GM19397 (cell line): ENCODE measurements around the gene IMMP2L.

Experiments used
- ATAC-seq: cut with Tn5 transposase; IDR thresholded peaks from one replicate; pipeline ENCODE4 v1.9.1; 2021; ENCODE audit warnings: mild to moderate bottlenecking, moderate library complexity; ENCODE audit not compliant: unreplicated experiment

IMMP2L gene

DNA sequence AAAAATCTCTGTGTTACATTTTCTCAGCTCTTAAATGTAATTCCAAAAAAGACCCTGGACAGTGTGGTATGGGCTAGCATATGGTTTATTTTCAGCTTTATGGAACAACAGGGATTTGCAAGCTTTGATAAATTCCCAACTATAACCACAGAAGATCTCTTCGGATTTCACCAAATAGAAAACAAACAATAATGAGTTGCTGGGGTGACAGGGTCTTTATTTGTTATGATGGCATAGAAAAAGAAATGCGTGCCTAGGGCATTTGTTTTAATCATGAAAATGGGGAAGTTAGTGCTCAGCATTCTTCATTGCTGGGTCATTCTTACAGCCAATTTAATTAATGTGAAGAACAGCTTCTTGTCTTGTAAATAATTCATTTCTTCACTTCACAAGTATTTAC lies 332.4 kb downstream of the IMMP2L start:
- no peak for ATAC-seq

DNA sequence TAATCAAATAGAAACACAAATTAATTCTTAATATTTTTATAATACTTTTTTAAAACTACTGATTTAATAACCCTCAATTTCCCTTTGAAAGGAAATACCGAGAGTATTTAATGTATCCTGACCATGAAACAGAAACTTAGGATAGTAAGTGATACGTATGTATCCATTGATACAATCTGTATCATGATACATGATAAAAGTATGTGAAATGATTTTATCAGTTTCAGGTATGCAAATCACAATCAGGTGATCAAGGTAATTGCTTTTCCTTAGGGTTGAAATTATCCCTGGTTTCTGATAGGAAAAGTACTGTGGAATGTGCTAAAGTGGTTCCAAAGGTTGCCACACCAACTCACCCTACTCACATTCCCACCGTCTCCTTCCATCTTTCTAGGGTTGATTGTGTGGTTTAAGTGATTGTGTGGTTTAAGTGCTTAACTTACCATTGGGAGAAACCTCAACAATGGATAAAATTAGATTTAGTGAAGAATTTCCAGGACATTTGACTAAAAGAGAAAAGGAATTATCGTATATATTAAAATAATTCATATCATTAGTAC lies 333.0 kb downstream of the IMMP2L start:
- ATAC-seq, result no peak

- ATAC-seq, result no peak
Observed at GRCh38 chr7:111228437-111228836, 333.9 kb downstream of the IMMP2L start.

DNA sequence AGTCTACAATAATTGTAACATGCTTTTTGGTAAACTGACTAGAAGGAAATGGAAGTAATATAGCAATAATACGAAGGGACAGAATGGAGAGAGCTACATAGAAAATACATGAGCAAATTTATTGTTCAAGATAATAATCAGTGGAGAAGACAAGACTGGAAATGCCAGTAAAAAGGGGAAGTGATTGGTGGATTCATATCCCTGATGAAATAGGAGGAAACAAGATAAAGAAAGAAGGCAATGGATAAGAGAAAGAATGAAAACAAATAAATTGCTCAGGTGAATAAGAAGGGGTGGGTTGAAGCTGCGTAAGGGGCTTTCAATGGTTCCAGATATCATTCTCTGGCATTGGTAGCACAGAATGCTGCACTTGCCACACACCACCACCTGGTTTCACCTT lies 335.5 kb downstream of the IMMP2L start:
- ATAC-seq, result no peak

GRCh38 chr7:111224354-111225231 lies 337.7 kb downstream of the IMMP2L start:
- ATAC-seq, result no peak

DNA sequence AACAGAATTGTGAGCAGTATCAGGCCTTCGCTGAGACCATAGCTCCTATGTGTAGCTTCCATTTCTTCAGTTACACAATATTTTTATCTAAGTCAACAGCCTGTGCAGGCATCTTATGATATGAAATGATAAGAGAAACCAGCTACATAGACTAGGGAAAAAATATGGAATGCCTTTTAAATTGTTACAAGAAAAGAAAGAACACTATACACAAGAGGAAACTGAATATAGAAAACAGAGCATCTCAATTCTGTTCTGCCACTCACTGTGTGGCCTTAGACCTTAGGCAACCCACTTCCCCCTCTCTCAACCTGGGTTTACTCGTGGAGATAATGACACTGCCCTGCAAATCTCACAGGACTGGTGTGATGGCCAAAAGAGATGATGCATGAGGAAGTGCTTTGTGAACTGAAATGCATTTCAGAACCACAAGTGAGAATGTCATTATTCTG lies 338.5 kb downstream of the IMMP2L start:
- ATAC-seq, result peak; percentile 52

GRCh38 chr7:111215550-111215949 lies 346.7 kb downstream of the IMMP2L start:
- ATAC-seq, result no peak

DNA sequence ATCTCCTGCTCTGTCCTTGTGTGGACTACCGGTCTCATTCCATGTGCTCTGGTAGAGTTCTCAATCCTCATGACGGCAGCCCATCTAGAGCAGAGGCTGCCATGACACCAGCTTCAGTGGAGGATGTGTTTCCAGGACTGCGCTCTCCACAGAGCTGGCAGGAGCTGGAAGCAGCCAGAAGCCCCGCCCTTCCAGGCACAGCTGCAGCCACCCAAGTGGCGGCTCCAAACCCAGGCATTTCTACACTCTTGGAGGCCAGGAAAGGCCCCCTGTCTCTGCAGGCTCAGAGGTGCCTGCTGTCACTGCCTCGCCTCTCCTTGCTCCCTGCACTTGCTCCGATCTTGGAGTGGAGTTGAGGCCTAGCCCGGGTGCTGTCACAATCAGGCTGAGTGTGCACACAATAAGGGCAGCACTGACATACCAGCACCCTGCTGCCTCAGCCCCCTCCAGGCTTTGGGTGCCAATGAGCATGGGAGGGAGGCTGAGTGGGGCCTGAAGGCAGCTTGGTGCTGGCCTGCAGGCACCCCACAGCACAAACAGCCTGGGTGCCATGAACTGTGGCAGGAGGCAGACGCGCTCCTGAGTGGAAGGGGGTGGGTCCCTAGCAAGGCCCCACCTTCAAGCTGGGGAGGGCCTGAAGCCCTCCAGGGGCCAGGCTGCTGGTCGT lies 349.3 kb downstream of the IMMP2L start:
- no peak for ATAC-seq

GRCh38 chr7:111210996-111211395 lies 351.3 kb downstream of the IMMP2L start:
- no peak for ATAC-seq

DNA sequence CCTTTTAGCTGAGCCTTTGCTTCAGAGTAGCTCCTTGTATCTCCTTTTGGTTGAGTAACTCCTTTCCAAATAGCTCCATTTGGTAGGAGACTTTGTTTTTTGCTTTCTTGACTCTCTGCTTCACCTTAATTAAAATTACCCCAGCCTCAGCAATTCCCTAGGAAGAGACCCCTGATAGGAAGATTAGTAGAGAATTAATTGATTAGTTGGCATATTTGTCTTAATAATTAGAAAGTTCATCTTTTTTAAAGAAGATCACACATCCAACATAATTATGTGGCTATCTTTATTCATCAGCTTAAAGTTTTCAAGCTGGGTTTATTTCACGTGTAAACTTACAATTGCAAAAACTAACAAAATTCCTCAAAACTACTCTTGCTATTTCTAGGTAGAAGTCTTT lies 352.2 kb downstream of the IMMP2L start:
- ATAC-seq, result no peak

- no peak for ATAC-seq
Observed at GRCh38 chr7:111205251-111205650, 357.0 kb downstream of the IMMP2L start.

- no peak for ATAC-seq
Observed at GRCh38 chr7:111202321-111202720, 360.0 kb downstream of the IMMP2L start.

GRCh38 chr7:111199643-111200042 lies 362.6 kb downstream of the IMMP2L start:
- no peak for ATAC-seq

- no peak for ATAC-seq
Observed at GRCh38 chr7:111198255-111198654, 364.0 kb downstream of the IMMP2L start.

DNA sequence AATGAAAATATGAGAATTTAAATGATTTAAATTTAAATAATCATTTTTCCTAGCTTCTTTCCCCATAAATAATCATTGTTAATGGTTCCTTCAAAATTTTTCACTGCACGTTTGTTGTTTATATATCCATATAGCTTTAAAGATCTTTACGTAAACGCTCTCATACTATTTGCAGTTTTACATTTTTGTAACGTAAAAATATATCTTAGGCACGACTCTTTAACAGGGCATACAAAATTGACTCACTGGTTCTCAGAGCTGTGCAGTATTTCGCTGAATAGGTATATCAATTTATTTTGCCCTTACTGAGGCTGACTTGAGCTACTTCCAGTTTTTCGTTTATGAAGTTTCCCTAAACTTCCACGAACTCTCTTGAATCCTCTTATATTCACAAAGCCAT lies 365.6 kb downstream of the IMMP2L start:
- no peak for ATAC-seq

- ATAC-seq, result no peak
Observed at GRCh38 chr7:111192614-111193413, 369.5 kb downstream of the IMMP2L start.

- no peak for ATAC-seq
Observed at GRCh38 chr7:111190804-111191203, 371.5 kb downstream of the IMMP2L start.

- no peak for ATAC-seq
Observed at GRCh38 chr7:111184987-111185386, 377.3 kb downstream of the IMMP2L start.

- no peak for ATAC-seq
Observed at GRCh38 chr7:111183321-111183720, 379.0 kb downstream of the IMMP2L start.

- ATAC-seq, result no peak
Observed at GRCh38 chr7:111180338-111180737, 382.0 kb downstream of the IMMP2L start.

DNA sequence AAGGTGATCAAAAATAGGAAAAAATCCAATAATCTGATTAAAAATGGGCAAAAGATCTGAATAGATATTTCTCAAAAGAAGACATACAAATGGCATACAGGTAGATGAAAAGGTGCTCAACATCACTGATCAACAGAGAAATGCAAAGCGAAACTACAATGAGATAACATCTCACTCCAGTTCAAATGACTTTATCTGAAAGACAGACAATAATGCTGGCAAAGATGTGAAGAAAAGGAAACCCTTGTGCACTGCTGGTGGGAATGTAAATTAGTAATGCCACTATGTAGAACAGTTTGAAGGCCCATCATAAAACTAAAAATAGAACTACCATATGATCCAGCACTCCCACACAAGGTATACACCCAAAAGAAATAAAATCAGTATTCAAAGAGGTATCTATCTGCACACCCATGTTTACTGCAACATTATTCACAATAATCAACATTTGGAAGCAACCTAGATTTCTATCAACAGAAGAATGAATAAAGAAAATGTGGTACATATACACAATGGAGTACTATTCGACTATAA lies 386.3 kb downstream of the IMMP2L start:
- ATAC-seq, result no peak
